Amniotic stem cell (primary cell): ENCODE measurements around the gene KCMF1.

Experiments
- DNase-seq: peaks from one replicate; lab custom pipeline; 2025; lab: John Stamatoyannopoulos, UW

Gene KCMF1

DNA sequence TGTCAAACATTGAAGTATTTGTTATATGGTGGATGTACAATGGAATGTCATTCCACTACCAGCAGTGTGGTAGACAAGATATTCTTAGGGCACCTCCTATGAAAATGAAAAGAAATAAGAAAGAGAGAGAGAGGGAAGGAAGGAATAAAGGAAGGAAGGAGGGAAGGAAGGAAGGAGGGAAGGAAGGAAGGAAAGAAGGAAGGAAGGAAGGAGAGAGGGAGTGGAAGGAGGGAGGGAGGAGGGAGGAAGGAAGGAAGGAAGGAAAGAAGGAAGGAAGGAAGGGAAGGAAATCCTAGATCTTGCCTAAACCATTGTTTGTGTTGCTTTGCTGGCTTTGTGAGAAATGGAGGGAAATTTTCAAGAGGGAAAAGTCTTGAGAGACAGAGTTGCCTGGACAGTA is 112.1 kb downstream of the KCMF1 start:
- no peak for DNase-seq

DNA sequence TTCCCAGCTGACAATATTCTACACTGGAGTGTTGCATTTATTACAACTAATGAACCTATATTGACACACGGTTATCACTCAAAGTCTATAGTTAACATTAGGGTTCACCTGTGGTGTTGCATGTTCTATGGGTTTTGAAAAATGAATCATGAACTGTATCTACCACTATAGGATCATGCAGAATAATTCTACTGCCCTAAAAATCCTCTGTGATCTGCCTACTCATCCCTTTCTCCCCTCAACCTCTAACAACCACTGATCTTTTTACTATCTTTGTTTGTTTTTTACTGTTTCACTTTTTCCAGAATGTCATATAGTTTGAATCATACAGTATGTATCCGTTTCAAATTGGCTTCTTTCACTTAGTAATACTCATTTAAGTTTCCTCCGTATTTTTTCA is 114.6 kb downstream of the KCMF1 start:
- no peak for DNase-seq

DNA sequence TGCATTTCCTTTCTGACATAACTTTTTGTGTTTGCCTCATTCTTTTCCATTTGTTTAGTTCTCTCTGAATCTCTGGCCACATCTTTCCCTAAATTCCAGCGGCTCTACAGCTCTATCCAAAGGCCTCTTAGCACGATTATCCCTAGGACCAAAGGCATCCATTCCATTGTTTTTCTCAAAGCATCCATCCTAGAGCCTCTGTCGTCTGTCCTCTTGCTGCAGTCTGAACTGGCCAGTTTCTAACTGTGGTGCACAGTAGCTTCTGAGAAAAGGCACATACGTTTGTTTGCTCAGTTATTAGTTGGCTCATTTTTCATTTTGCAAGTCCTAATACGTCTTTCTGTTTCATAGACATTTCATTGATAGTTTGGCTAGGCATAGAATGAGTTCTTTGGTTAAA is 116.6 kb downstream of the KCMF1 start:
- DNase-seq: no peak

DNA sequence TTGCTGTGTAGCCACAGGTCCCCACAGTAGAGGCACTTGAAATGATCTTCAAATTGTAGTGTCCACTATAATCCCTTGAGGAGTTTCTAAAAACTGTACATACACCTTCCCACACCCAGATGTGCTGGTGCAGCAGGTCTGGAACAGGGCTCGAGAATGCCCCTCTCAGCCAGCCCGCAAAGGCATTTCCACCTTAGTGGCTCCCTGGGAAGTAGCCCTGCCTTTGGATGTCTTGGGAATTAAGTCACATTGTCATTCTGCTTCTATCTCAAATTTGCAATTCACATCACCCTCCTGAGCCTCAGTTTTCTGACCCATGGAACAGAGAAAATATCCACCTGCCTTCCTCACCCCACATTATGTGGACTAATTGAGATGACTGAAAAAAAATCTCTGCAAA is 118.0 kb downstream of the KCMF1 start:
- DNase-seq: no peak

DNA sequence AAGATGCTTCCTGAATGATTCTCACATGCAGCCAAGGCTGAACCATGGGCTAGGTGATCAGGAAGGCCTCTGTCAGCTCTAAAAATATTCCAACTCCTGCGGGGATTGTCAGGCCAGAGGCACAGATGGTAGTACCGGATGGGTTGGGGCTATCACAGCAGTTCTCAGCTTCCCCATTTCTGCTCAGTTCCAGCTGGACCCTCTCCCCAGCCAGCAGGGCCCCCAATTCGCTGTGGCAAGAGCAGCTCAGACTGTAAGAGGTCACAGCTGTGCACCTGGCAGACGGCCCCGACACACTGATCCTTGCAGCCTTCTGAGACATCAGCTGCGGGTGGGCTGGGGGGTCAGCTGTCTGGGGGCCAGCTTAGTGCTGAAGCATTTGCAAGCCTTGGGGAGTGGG is 118.6 kb downstream of the KCMF1 start:
- DNase-seq: no peak

DNA sequence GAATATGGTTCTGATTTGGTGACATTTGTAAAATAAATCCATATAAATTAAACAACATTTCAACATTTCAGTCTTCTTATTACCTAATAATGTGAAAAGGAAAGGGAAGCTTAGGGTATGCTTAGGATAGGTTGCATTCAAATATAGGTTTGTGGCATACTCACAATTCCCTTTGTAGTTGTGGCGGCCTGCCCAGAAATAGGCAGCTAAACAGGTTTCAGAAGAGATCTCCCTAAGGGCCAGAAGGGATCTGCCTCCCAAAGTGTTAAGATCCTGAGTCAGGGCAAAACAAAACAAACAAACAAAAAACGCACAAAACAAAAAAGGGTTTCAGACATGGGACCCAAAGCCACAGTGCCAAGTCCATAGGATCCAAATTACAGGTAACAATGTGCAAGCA is 120.9 kb downstream of the KCMF1 start:
- no peak for DNase-seq

DNA sequence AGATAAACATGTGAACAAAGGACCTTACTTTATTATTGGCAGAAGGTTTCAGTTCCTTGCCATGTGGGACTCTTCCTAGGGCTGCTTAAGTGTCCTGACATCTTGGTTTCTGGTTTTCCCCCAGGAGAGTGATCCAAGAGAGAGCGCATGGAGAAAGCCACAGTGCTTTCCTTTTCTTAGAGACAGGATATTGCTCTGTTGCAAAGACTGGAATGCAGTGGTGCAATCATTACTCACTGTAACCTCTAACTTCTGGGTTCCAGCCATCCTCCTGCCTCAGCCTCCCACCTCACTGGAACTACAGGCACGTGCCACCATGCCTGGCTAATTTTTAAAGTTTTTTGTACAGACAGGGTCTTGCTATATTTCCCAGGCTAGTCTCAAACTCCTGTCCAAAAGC is 124.1 kb downstream of the KCMF1 start:
- no peak for DNase-seq

DNA sequence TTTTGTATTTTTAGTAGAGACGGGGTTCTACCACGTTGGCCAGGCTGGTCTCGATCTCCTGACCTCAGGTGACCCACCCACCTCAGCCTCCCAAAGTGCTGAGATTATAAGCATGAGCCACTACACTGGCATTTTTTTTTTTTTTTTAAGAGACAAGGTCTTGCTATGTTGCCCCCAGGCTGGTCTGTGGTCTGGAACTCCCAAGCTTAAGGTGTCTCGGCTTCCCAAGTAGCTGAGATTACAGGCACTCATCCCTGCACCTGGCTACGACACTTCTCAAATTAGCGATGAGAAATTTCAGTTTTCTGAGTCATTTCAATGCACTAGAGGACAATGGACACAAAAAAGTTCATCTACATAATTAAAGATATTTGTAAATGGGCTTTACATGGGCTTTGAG is 125.7 kb downstream of the KCMF1 start:
- no peak for DNase-seq

DNA sequence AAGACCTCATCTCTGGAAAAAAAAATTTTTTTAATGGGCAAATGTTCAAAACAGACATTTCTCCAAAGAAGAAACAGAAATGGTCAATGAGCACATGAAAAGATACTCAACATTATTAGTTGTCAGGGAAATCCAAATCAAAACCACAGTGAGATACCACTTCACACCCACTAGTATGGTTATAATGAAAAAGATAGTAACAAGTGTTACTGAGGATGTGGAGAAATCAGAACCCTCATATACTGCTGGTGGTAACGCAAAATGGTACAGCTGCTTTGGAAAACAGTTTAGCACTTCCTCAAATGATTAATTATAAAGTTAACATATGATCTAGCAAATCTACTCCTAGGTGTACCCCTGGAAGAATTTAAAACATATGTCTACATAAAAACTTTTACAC is 133.3 kb downstream of the KCMF1 start:
- DNase-seq: no peak

DNA sequence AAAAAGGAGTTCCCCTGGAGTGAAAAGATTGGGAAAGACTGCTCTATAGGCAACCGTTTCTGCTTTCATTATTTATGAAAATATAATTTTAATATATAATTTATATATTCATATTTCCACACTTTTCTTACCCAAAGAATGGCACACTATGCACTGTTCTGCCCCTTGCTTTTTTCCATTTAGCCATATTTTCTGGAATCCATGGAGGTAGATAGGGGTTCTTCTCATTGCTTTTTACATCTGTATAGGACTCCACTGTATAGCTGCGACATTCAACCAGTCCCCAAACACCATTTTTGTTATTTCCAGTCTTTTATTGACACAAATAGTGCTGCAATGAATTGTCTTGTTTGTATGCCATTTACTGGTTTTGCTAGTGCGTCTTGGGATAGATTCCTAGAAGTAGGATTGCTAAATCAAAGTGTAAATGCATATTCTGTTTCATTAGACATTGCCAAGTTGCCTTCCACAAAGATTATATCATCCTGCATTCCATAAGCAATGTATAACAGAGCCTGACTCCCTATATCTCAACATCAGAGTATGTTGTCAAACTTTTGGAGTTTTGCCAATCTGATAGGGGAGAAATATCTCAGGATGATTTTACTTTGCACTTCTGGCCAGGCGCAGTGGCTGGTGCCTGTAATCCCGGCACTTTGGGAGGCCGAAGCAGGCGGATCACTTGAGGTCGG is 135.7 kb downstream of the KCMF1 start:
- no peak for DNase-seq
